ENCODE data around the gene FDCSP. TPM values are rescaled to one million over a fixed set of nuclear protein-coding genes. Genes with fewer than 3 reads are reported as not detected.
"Not testable (repeated sequence)": the region's sequence is repeated elsewhere in the genome, so short reads cannot be mapped to it uniquely, and the experiment has no call there.

FDCSP gene
- total RNA-seq, 1 donor from 2014 or later: not detected

- Mint-ChIP-seq H3K27me3 (ENCODE audit: low read depth, unreplicated experiment) (no peaks in the 10 kb centered on the region), H3K27ac (ENCODE audit: unreplicated experiment) (no peak overlapping the region), H3K9me3 (ENCODE audit: unreplicated experiment) (no peaks in the 10 kb centered on the region), H3K4me1 (ENCODE audit: low read depth, unreplicated experiment) (no peaks in the 10 kb centered on the region), H3K4me3 (ENCODE audit: unreplicated experiment) (no peak overlapping the region), H3K36me3 (ENCODE audit: low read depth, unreplicated experiment) (no peaks in the 10 kb centered on the region)
- DNase-seq (ENCODE audit: low read depth) (no peak), FAIRE-seq (no peak)
- Histone ChIP-seq H3K4me1 (ENCODE audit: insufficient read depth, low read length) (no peaks in the 10 kb centered on the region), H4K20me1 (ENCODE audit: insufficient read depth, low read length) (no peaks in the 10 kb centered on the region), H3K27ac (ENCODE audit: low read depth, low read length) (no peak overlapping the region), H3K9ac (ENCODE audit: low read length) (no peak overlapping the region), H3K4me3 (ENCODE audit: insufficient read depth, low read depth, low read length) (no peak overlapping the region), H2AFZ (ENCODE audit: low read depth, low read length) (no peak overlapping the region), H3K9me3 (ENCODE audit: insufficient read depth, low read depth, low read length) (no peaks in the 10 kb centered on the region), H3K27me3 (ENCODE audit: insufficient read depth, low read length) (no peaks in the 10 kb centered on the region), H3K36me3 (ENCODE audit: insufficient read depth, low read length) (no peaks in the 10 kb centered on the region), H3K79me2 (ENCODE audit: insufficient read depth, low read length) (no peaks in the 10 kb centered on the region), H3K4me2 (ENCODE audit: low read length) (no peak overlapping the region)
- TF ChIP-seq EZH2 (IDR thresholded peaks at IDR 0.05; ENCODE audit: insufficient read depth, low read length) (no peak), CTCF (IDR thresholded peaks at IDR 0.05; ENCODE audit: insufficient read depth, low read depth, low read length) (no peak)
Observed at GRCh38 chr4:70203601-70204000, 22.3 kb upstream of the FDCSP start.

GRCh38 chr4:70212752-70213151 is 13.2 kb upstream of the FDCSP start:
- not testable (repeated sequence) for H3K36me3 ChIP-seq (ENCODE audit: insufficient read depth, low read length); H3K4me2 ChIP-seq (ENCODE audit: low read length); H3K4me1 ChIP-seq (ENCODE audit: insufficient read depth, low read length); H3K27me3 ChIP-seq (ENCODE audit: insufficient read depth, low read length); H3K27ac ChIP-seq (ENCODE audit: low read depth, low read length); H4K20me1 ChIP-seq (ENCODE audit: insufficient read depth, low read length); H3K9me3 Mint-ChIP-seq (ENCODE audit: unreplicated experiment); H3K27me3 Mint-ChIP-seq (ENCODE audit: low read depth, unreplicated experiment); H3K4me1 Mint-ChIP-seq (ENCODE audit: low read depth, unreplicated experiment); H3K9ac ChIP-seq (ENCODE audit: low read length); H3K4me3 ChIP-seq (ENCODE audit: insufficient read depth, low read depth, low read length); FAIRE-seq; H3K4me3 Mint-ChIP-seq (ENCODE audit: unreplicated experiment); H3K79me2 ChIP-seq (ENCODE audit: insufficient read depth, low read length); H3K27ac Mint-ChIP-seq (ENCODE audit: unreplicated experiment); H3K9me3 ChIP-seq (ENCODE audit: insufficient read depth, low read depth, low read length); DNase-seq (ENCODE audit: low read depth); H2AFZ ChIP-seq (ENCODE audit: low read depth, low read length); H3K36me3 Mint-ChIP-seq (ENCODE audit: low read depth, unreplicated experiment)

- not testable (repeated sequence) for H3K36me3 ChIP-seq (ENCODE audit: insufficient read depth, low read length); H3K27me3 Mint-ChIP-seq (ENCODE audit: low read depth, unreplicated experiment); H3K79me2 ChIP-seq (ENCODE audit: insufficient read depth, low read length); H3K27ac Mint-ChIP-seq (ENCODE audit: unreplicated experiment); H3K4me3 Mint-ChIP-seq (ENCODE audit: unreplicated experiment); H3K36me3 Mint-ChIP-seq (ENCODE audit: low read depth, unreplicated experiment); DNase-seq (ENCODE audit: low read depth); H2AFZ ChIP-seq (ENCODE audit: low read depth, low read length); H4K20me1 ChIP-seq (ENCODE audit: insufficient read depth, low read length); H3K4me3 ChIP-seq (ENCODE audit: insufficient read depth, low read depth, low read length); FAIRE-seq; H3K27ac ChIP-seq (ENCODE audit: low read depth, low read length); H3K4me1 Mint-ChIP-seq (ENCODE audit: low read depth, unreplicated experiment); H3K9me3 ChIP-seq (ENCODE audit: insufficient read depth, low read depth, low read length); H3K4me2 ChIP-seq (ENCODE audit: low read length); H3K27me3 ChIP-seq (ENCODE audit: insufficient read depth, low read length); H3K9ac ChIP-seq (ENCODE audit: low read length); H3K4me1 ChIP-seq (ENCODE audit: insufficient read depth, low read length); H3K9me3 Mint-ChIP-seq (ENCODE audit: unreplicated experiment)
Observed at GRCh38 chr4:70216109-70216508, 9.8 kb upstream of the FDCSP start.

- not testable (repeated sequence) for H3K27me3 ChIP-seq (ENCODE audit: insufficient read depth, low read length); H3K9me3 Mint-ChIP-seq (ENCODE audit: unreplicated experiment); H3K4me3 ChIP-seq (ENCODE audit: insufficient read depth, low read depth, low read length); H3K4me1 Mint-ChIP-seq (ENCODE audit: low read depth, unreplicated experiment); H3K9me3 ChIP-seq (ENCODE audit: insufficient read depth, low read depth, low read length); H4K20me1 ChIP-seq (ENCODE audit: insufficient read depth, low read length); H3K9ac ChIP-seq (ENCODE audit: low read length); H3K27ac Mint-ChIP-seq (ENCODE audit: unreplicated experiment); H3K4me2 ChIP-seq (ENCODE audit: low read length); H3K4me3 Mint-ChIP-seq (ENCODE audit: unreplicated experiment); H3K79me2 ChIP-seq (ENCODE audit: insufficient read depth, low read length); H3K36me3 Mint-ChIP-seq (ENCODE audit: low read depth, unreplicated experiment); H3K27ac ChIP-seq (ENCODE audit: low read depth, low read length); H2AFZ ChIP-seq (ENCODE audit: low read depth, low read length); H3K36me3 ChIP-seq (ENCODE audit: insufficient read depth, low read length); DNase-seq (ENCODE audit: low read depth); H3K4me1 ChIP-seq (ENCODE audit: insufficient read depth, low read length); H3K27me3 Mint-ChIP-seq (ENCODE audit: low read depth, unreplicated experiment)
- FAIRE-seq: peak; percentile 47
Observed at GRCh38 chr4:70216550-70216949, 9.4 kb upstream of the FDCSP start.

- not testable (repeated sequence) for H3K27ac ChIP-seq (ENCODE audit: low read depth, low read length); H3K79me2 ChIP-seq (ENCODE audit: insufficient read depth, low read length); H3K27ac Mint-ChIP-seq (ENCODE audit: unreplicated experiment); H3K4me3 Mint-ChIP-seq (ENCODE audit: unreplicated experiment); H3K4me1 Mint-ChIP-seq (ENCODE audit: low read depth, unreplicated experiment); H3K4me2 ChIP-seq (ENCODE audit: low read length); H3K36me3 ChIP-seq (ENCODE audit: insufficient read depth, low read length); H2AFZ ChIP-seq (ENCODE audit: low read depth, low read length); FAIRE-seq; H3K9me3 Mint-ChIP-seq (ENCODE audit: unreplicated experiment); H3K27me3 ChIP-seq (ENCODE audit: insufficient read depth, low read length); H3K27me3 Mint-ChIP-seq (ENCODE audit: low read depth, unreplicated experiment); H3K9me3 ChIP-seq (ENCODE audit: insufficient read depth, low read depth, low read length); H3K9ac ChIP-seq (ENCODE audit: low read length); H4K20me1 ChIP-seq (ENCODE audit: insufficient read depth, low read length); H3K36me3 Mint-ChIP-seq (ENCODE audit: low read depth, unreplicated experiment); DNase-seq (ENCODE audit: low read depth); H3K4me3 ChIP-seq (ENCODE audit: insufficient read depth, low read depth, low read length); H3K4me1 ChIP-seq (ENCODE audit: insufficient read depth, low read length)
Observed at GRCh38 chr4:70221389-70221788, 4.5 kb upstream of the FDCSP start.
